Loucy (cell line): ENCODE data around the gene ABCB9.

ENCODE experiments used
- H2AFZ ChIP-seq: fragments of 200-600 bp; sonication (generic); 2 replicates; pipeline ENCODE4 v1.6.0; 2016; ENCODE audit warnings: antibody characterized with exemption, mild to moderate bottlenecking, low read length, moderate library complexity
- H3F3A ChIP-seq: fragments of 200-600 bp; 2 replicates; pipeline ENCODE4 v1.6.0; 2016; ENCODE audit warnings: antibody characterized with exemption, low read depth, mild to moderate bottlenecking
- H3K27me3 ChIP-seq: fragments of 200-600 bp; sonication (generic); 2 replicates; pipeline ENCODE4 v1.6.1; 2014; ENCODE audit warnings: low read length, mild to moderate bottlenecking; ENCODE audit not compliant: insufficient read depth, poor library complexity, severe bottlenecking
- H3K36me3 ChIP-seq: fragments of 200-600 bp; sonication (generic); 2 replicates; pipeline ENCODE4 v1.6.1; 2016; ENCODE audit warnings: low read length; ENCODE audit not compliant: insufficient read depth
- H3K4me1 ChIP-seq: fragments of 200-600 bp; sonication (generic); 2 replicates; pipeline ENCODE4 v1.5.1; 2014; ENCODE audit warnings: low read length, mild to moderate bottlenecking; ENCODE audit not compliant: insufficient read depth, poor library complexity, severe bottlenecking
- H3K4me2 ChIP-seq: fragments of 200-600 bp; sonication (generic); 2 replicates; pipeline ENCODE4 v1.6.0; 2014; ENCODE audit warnings: antibody characterized with exemption, low read length, low read depth, mild to moderate bottlenecking; ENCODE audit not compliant: poor library complexity, severe bottlenecking
- H3K4me3 ChIP-seq: fragments of 200-600 bp; sonication (generic); 2 replicates; pipeline ENCODE4 v1.5.1; 2014; ENCODE audit warnings: low read length, mild to moderate bottlenecking, mixed read lengths; ENCODE audit not compliant: poor library complexity, severe bottlenecking
- H3K79me2 ChIP-seq: fragments of 200-600 bp; sonication (generic); 2 replicates; pipeline ENCODE4 v1.6.1; 2014; ENCODE audit warnings: low read length; ENCODE audit not compliant: insufficient read depth
- H3K9ac ChIP-seq: fragments of 200-600 bp; sonication (generic); 2 replicates; pipeline ENCODE4 v1.6.0; 2014; ENCODE audit warnings: mild to moderate bottlenecking, low read depth, low read length, moderate library complexity; ENCODE audit not compliant: poor library complexity, severe bottlenecking
- H3K9me2 ChIP-seq: fragments of 200-600 bp; sonication (generic); replicated peaks from 2 replicates; pipeline ENCODE4 v1.6.1; 2016; ENCODE audit warnings: low read depth, low read length, mixed read lengths
- H3K9me3 ChIP-seq: fragments of 200-600 bp; sonication (generic); 2 replicates; pipeline ENCODE4 v1.6.1; 2014; ENCODE audit warnings: mild to moderate bottlenecking, antibody characterized with exemption, low read length, low read depth; ENCODE audit not compliant: insufficient read depth
- H4K20me1 ChIP-seq: fragments of 200-600 bp; sonication (generic); 2 replicates; pipeline ENCODE4 v1.6.0; 2014; ENCODE audit warnings: antibody characterized with exemption, low read length, mild to moderate bottlenecking; ENCODE audit not compliant: insufficient read depth, poor library complexity, severe bottlenecking
- CTCF ChIP-seq: fragments of 200-600 bp; sonication (generic); conservative IDR thresholded peaks from 2 replicates; pipeline ENCODE4 v1.5.1; 2014; ENCODE audit warnings: mild to moderate bottlenecking, antibody characterized with exemption, low read length
- EZH2phosphoT487 ChIP-seq: fragments of 200-600 bp; IDR thresholded peaks from 2 replicates; pipeline ENCODE4 v1.6.1; 2018; ENCODE audit warnings: antibody characterized with exemption, mild to moderate bottlenecking, moderate library complexity, borderline replicate concordance

Gene ABCB9

GRCh38 chr12:122958198-122958888, 7.9 kb downstream of the ABCB9 start:
- TF ChIP-seq CTCF (no peak), EZH2phosphoT487 (no peak)
- H3K27me3 ChIP-seq: no peaks in the 10 kb centered on the region

GRCh38 chr12:122956035-122956434, 10.2 kb downstream of the ABCB9 start:
- Histone ChIP-seq H3K4me3 (no peak overlapping the region), H4K20me1 (no peaks in the 10 kb centered on the region), H3K27me3 (no peaks in the 10 kb centered on the region), H3K4me1 (no peaks in the 10 kb centered on the region), H3F3A (no peaks in the 10 kb centered on the region), H3K4me2 (no peak overlapping the region), H3K9me3 (no peaks in the 10 kb centered on the region), H3K79me2 (no peaks in the 10 kb centered on the region), H2AFZ (no peak overlapping the region), H3K9me2 (no peaks in the 10 kb centered on the region), H3K9ac (no peak overlapping the region), H3K36me3 (no peaks in the 10 kb centered on the region)
- TF ChIP-seq CTCF (no peak), EZH2phosphoT487 (no peak)

More at GRCh38 chr12:122958198-122958888, 7.9 kb downstream of the ABCB9 start:
- Histone ChIP-seq H3K36me3 (no peaks in the 10 kb centered on the region), H3K9ac (no peak overlapping the region), H4K20me1 (no peaks in the 10 kb centered on the region), H3K9me2 (no peaks in the 10 kb centered on the region), H3K9me3 (no peaks in the 10 kb centered on the region), H3K4me1 (no peaks in the 10 kb centered on the region), H3K4me3 (no peak overlapping the region), H3K79me2 (no peaks in the 10 kb centered on the region), H3F3A (no peaks in the 10 kb centered on the region), H2AFZ (no peak overlapping the region), H3K4me2 (no peak overlapping the region)

GRCh38 chr12:122955156-122955555, 11.1 kb downstream of the ABCB9 start:
- Histone ChIP-seq H3K9me3 (no peaks in the 10 kb centered on the region), H3K79me2 (no peaks in the 10 kb centered on the region)

More at GRCh38 chr12:122955156-122955555, 11.1 kb downstream of the ABCB9 start:
- no peak overlapping the region for H2AFZ ChIP-seq
- H3K4me1 ChIP-seq: no peaks in the 10 kb centered on the region
- no peak for TF ChIP-seq EZH2phosphoT487
- H3K9ac ChIP-seq: no peak overlapping the region
- H3K27me3 ChIP-seq: no peaks in the 10 kb centered on the region
- no peaks in the 10 kb centered on the region for H3K36me3 ChIP-seq
- no peak overlapping the region for H3K4me3 ChIP-seq
- H3K4me2 ChIP-seq: no peak overlapping the region
- H4K20me1 ChIP-seq: no peaks in the 10 kb centered on the region
- H3K9me2 ChIP-seq: no peaks in the 10 kb centered on the region
- H3F3A ChIP-seq: no peaks in the 10 kb centered on the region
